HG03432 (cell line): ENCODE results near the gene ABCD1.
"Not testable (repeated sequence)": the region's sequence is repeated elsewhere in the genome, so short reads cannot be mapped to it uniquely, and the experiment has no call there.

ENCODE experiments used
- ATAC-seq: cut with Tn5 transposase; IDR thresholded peaks from one replicate; pipeline ENCODE4 v1.9.1; 2021; ENCODE audit warnings: mild to moderate bottlenecking, moderate library complexity; ENCODE audit not compliant: unreplicated experiment

Gene ABCD1

GRCh38 chrX:153707406-153707805 lies 17.2 kb upstream of the ABCD1 start:
- no peak for ATAC-seq

GRCh38 chrX:153708415-153708814 lies 16.2 kb upstream of the ABCD1 start:
- ATAC-seq = no peak

GRCh38 chrX:153709726-153710674 lies 14.7 kb upstream of the ABCD1 start:
- ATAC-seq = no peak

- ATAC-seq = no peak
Measured at GRCh38 chrX:153714256-153714655, 10.4 kb upstream of the ABCD1 start.

GRCh38 chrX:153717445-153717844 lies 7.2 kb upstream of the ABCD1 start:
- ATAC-seq = no peak

- no peak for ATAC-seq
Measured at GRCh38 chrX:153719238-153719637, 5.4 kb upstream of the ABCD1 start.

GRCh38 chrX:153719701-153720100 lies 5.0 kb upstream of the ABCD1 start:
- ATAC-seq = no peak

GRCh38 chrX:153722704-153723350 lies 1.8 kb upstream of the ABCD1 start:
- ATAC-seq = no peak

GRCh38 chrX:153723351-153724251 lies 1.1 kb upstream of the ABCD1 start:
- peak; percentile 37 for ATAC-seq

- peak; percentile 0 for ATAC-seq
Measured at GRCh38 chrX:153725039-153725831, 579 bp downstream of the ABCD1 start.

- no peak for ATAC-seq
Measured at GRCh38 chrX:153725832-153726285, 1.2 kb downstream of the ABCD1 start.

- ATAC-seq = peak; percentile 50
Measured at GRCh38 chrX:153726286-153727122, 1.8 kb downstream of the ABCD1 start.

GRCh38 chrX:153727123-153727931 lies 2.7 kb downstream of the ABCD1 start:
- ATAC-seq = no peak

- ATAC-seq = no peak
Measured at GRCh38 chrX:153728095-153728494, 3.4 kb downstream of the ABCD1 start.

- ATAC-seq = no peak
Measured at GRCh38 chrX:153728951-153729631, 4.4 kb downstream of the ABCD1 start.

GRCh38 chrX:153730115-153730514 lies 5.5 kb downstream of the ABCD1 start:
- ATAC-seq = not testable (repeated sequence)

- ATAC-seq = no peak
Measured at GRCh38 chrX:153731117-153731844, 6.6 kb downstream of the ABCD1 start.
